Measurements from ENCODE around the gene RTN1. TPM values are rescaled to one million over a fixed set of nuclear protein-coding genes. Genes with fewer than 3 reads are reported as not detected.

RTN1 gene
- total and polyA plus RNA-seq, 7 donors: 1.2 to 25.7 (median 8.0) TPM

- Histone ChIP-seq H3K9me3 (peaks cover 0 to 6% (median 0%) of the 10 kb centered on the region in 4 donors), H3K27ac (no peak overlapping the region), H3K4me1 (no peaks in the 10 kb centered on the region), H3K36me3 (no peaks in the 10 kb centered on the region), H3K27me3 (no peaks in the 10 kb centered on the region), H3K4me3 (no peak overlapping the region)
- TF ChIP-seq POLR2AphosphoS5 (IDR thresholded peaks at IDR 0.05) (no peak), POLR2A (IDR thresholded peaks at IDR 0.05) (no peak), EP300 (IDR thresholded peaks at IDR 0.05) (no peak)
- TF ChIP-seq, protein P1, sequence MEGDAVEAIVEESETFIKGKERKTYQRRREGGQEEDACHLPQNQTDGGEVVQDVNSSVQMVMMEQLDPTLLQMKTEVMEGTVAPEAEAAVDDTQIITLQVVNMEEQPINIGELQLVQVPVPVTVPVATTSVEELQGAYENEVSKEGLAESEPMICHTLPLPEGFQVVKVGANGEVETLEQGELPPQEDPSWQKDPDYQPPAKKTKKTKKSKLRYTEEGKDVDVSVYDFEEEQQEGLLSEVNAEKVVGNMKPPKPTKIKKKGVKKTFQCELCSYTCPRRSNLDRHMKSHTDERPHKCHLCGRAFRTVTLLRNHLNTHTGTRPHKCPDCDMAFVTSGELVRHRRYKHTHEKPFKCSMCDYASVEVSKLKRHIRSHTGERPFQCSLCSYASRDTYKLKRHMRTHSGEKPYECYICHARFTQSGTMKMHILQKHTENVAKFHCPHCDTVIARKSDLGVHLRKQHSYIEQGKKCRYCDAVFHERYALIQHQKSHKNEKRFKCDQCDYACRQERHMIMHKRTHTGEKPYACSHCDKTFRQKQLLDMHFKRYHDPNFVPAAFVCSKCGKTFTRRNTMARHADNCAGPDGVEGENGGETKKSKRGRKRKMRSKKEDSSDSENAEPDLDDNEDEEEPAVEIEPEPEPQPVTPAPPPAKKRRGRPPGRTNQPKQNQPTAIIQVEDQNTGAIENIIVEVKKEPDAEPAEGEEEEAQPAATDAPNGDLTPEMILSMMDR (IDR thresholded peaks at IDR 0.05): no peak
- no peak for DNase-seq
- intact Hi-C loops (cut with DNase I): no loop called here
- 85 to 86% methylated on average over 3 of the region's 3 CpGs for WGBS, 2 donors
Measured at GRCh38 chr14:59900556-59900955, 30.0 kb upstream of the RTN1 start.

DNA sequence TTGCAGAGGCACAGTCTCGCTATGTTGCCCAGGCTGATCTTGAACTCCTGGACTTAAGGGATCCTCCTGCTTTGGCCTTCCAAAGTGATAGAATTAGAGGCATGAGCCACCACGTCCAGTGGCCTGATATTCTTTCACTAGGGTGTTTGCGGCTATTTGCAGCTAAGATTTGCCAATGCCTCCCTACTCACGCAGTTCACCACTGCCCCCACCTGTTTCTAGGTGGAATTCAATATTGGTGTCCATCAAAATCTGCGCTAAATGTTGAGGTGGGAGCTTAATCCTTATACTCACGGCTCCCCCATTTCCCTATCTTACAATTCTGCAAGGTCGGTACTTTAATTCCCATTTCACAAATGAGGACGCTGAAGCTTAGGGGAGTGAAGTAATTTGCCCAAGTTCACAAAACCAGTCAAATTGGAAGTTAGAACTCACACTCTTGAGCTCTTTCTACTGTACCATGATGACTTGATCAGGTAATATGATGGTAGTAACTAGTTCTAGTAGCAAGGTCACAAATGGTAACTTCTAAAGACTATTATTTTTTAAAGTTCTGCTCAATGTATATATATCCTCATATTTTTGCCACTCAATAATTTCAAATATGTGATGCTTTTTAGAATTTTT, 27.3 kb upstream of the RTN1 start:
- H3K36me3 ChIP-seq: no peaks in the 10 kb centered on the region
- no peak overlapping the region for H3K4me3 ChIP-seq
- 18 to 40% methylated on average over 8 of the region's 8 CpGs for WGBS, 2 donors
- no peaks in the 10 kb centered on the region for H3K27me3 ChIP-seq
- no peaks in the 10 kb centered on the region for H3K4me1 ChIP-seq
- intact Hi-C loops (cut with DNase I): no loop called here
- H3K27ac ChIP-seq: no peak overlapping the region
- H3K9me3 ChIP-seq: peaks cover 0 to 6% (median 0%) of the 10 kb centered on the region in 4 donors
- no peak for DNase-seq
- TF ChIP-seq POLR2AphosphoS5 (IDR thresholded peaks at IDR 0.05): no peak
- TF ChIP-seq, protein P1 (IDR thresholded peaks at IDR 0.05): peak in 1 of 4 experiments; percentile 24
- TF ChIP-seq EP300 (IDR thresholded peaks at IDR 0.05): no peak
- no peak for TF ChIP-seq POLR2A (IDR thresholded peaks at IDR 0.05)

GRCh38 chr14:59895721-59896120, 25.1 kb upstream of the RTN1 start:
- WGBS, 2 donors: 42 to 56% methylated on average over 1 of the region's 1 CpG
- TF ChIP-seq EP300 (IDR thresholded peaks at IDR 0.05) (no peak), POLR2AphosphoS5 (IDR thresholded peaks at IDR 0.05) (no peak), POLR2A (IDR thresholded peaks at IDR 0.05) (no peak)
- TF ChIP-seq, protein P1 (IDR thresholded peaks at IDR 0.05): no peak
- DNase-seq: no peak

GRCh38 chr14:59890676-59891075, 20.1 kb upstream of the RTN1 start:
- no peaks in the 10 kb centered on the region for H3K36me3 ChIP-seq
- H3K4me3 ChIP-seq: no peak overlapping the region
- intact Hi-C loops (cut with DNase I): no loop called here
- no peaks in the 10 kb centered on the region for H3K4me1 ChIP-seq
- 55 to 80% methylated on average over 2 of the region's 2 CpGs for WGBS, 2 donors
- H3K27ac ChIP-seq: no peak overlapping the region
- TF ChIP-seq POLR2A (IDR thresholded peaks at IDR 0.05) (no peak), POLR2AphosphoS5 (IDR thresholded peaks at IDR 0.05) (no peak), EP300 (IDR thresholded peaks at IDR 0.05) (no peak)
- TF ChIP-seq, protein P1 (IDR thresholded peaks at IDR 0.05): no peak
- no peaks in the 10 kb centered on the region for H3K27me3 ChIP-seq
- DNase-seq: no peak
- H3K9me3 ChIP-seq: no peaks in the 10 kb centered on the region

More at GRCh38 chr14:59895721-59896120, 25.1 kb upstream of the RTN1 start:
- Histone ChIP-seq H3K4me3 (no peak overlapping the region), H3K27me3 (no peaks in the 10 kb centered on the region), H3K9me3 (no peaks in the 10 kb centered on the region), H3K36me3 (no peaks in the 10 kb centered on the region), H3K4me1 (no peaks in the 10 kb centered on the region), H3K27ac (no peak overlapping the region)
- intact Hi-C loops (cut with DNase I): no loop called here

DNA sequence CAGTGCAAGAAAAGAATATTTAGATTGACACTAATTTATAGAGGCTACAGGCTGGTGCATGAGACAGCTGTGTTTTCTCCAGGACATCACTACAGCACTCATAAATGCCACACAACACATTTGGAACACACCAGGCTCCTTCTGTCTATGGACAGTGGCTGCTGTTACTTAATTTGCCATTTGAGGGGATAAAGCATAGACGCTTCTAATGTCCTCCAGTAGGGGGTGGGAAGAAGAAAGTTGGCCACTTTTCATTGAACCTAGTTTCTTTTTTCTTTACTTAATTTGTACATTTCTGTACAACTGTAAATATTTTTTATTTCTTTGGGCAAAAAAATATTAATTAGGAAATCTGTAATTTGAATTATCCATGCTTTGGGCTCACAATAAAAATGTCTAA, 12.4 kb upstream of the RTN1 start:
- Histone ChIP-seq H3K27me3 (no peaks in the 10 kb centered on the region), H3K4me3 (no peak overlapping the region), H3K9me3 (no peaks in the 10 kb centered on the region), H3K36me3 (no peaks in the 10 kb centered on the region), H3K27ac (no peak overlapping the region), H3K4me1 (no peaks in the 10 kb centered on the region)
- DNase-seq: no peak
- TF ChIP-seq POLR2AphosphoS5 (IDR thresholded peaks at IDR 0.05): no peak
- TF ChIP-seq POLR2A (IDR thresholded peaks at IDR 0.05): no peak
- no peak for TF ChIP-seq EP300 (IDR thresholded peaks at IDR 0.05)
- TF ChIP-seq, protein P1 (IDR thresholded peaks at IDR 0.05): no peak
- intact Hi-C loops (cut with DNase I): no loop called here
- WGBS, 2 donors: 58 to 73% methylated on average over 1 of the region's 1 CpG

Data from sigmoid colon (tissue), 7 donors.